Hematopoietic multipotent progenitor cell treated with erythropoietin and hydrocortisone succinate and interleukin-3 and kit ligand, for 8 days (in vitro differentiated cells): ENCODE results near the gene DCAKD.

ENCODE experiments used
- DNase-seq: peaks from one replicate; pipeline ENCODE4 v3.0.0-alpha.2; 2015

Gene DCAKD

GRCh38 chr17:45051060-45051719 lies at the start of gene DCAKD:
Gene DCAKD, minus strand, starts transcription at chr17:45051632. Its CDS starts 16,747 bp downstream, at chr17:45034885.
- peak; percentile 94 for DNase-seq

- DNase-seq, result peak; percentile 79
Measured at GRCh38 chr17:45098869-45099616, 47.6 kb upstream of the DCAKD start.

GRCh38 chr17:45098081-45098868 lies 46.8 kb upstream of the DCAKD start:
- DNase-seq, result no peak

GRCh38 chr17:45096926-45097325 lies 45.5 kb upstream of the DCAKD start:
- DNase-seq, result no peak

GRCh38 chr17:45096141-45096540 lies 44.7 kb upstream of the DCAKD start:
- DNase-seq, result peak; percentile 48

GRCh38 chr17:45093444-45094110 lies 42.1 kb upstream of the DCAKD start:
- DNase-seq, result no peak

GRCh38 chr17:45092911-45093430 lies 41.5 kb upstream of the DCAKD start:
- no peak for DNase-seq

- DNase-seq, result no peak
Measured at GRCh38 chr17:45091778-45092425, 40.5 kb upstream of the DCAKD start.

GRCh38 chr17:45090711-45091110 lies 39.3 kb upstream of the DCAKD start:
- no peak for DNase-seq

GRCh38 chr17:45088741-45089140 lies 37.3 kb upstream of the DCAKD start:
- no peak for DNase-seq

GRCh38 chr17:45087978-45088377 lies 36.5 kb upstream of the DCAKD start:
- no peak for DNase-seq

GRCh38 chr17:45087504-45087975 lies 36.1 kb upstream of the DCAKD start:
- DNase-seq, result no peak

- DNase-seq, result no peak
Measured at GRCh38 chr17:45086865-45087503, 35.6 kb upstream of the DCAKD start.

- no peak for DNase-seq
Measured at GRCh38 chr17:45086391-45086790, 35.0 kb upstream of the DCAKD start.

- DNase-seq, result no peak
Measured at GRCh38 chr17:45081047-45081703, 29.7 kb upstream of the DCAKD start.

GRCh38 chr17:45077643-45078042 lies 26.2 kb upstream of the DCAKD start:
- DNase-seq, result no peak

GRCh38 chr17:45073414-45074070 lies 22.1 kb upstream of the DCAKD start:
- no peak for DNase-seq

- no peak for DNase-seq
Measured at GRCh38 chr17:45070809-45071208, 19.4 kb upstream of the DCAKD start.

- DNase-seq, result no peak
Measured at GRCh38 chr17:45070001-45070400, 18.6 kb upstream of the DCAKD start.

- DNase-seq, result no peak
Measured at GRCh38 chr17:45067637-45068036, 16.2 kb upstream of the DCAKD start.

- DNase-seq, result no peak
Measured at GRCh38 chr17:45063198-45063597, 11.8 kb upstream of the DCAKD start.
